ENCODE results near the gene FRMD4A.

FRMD4A gene

DNA sequence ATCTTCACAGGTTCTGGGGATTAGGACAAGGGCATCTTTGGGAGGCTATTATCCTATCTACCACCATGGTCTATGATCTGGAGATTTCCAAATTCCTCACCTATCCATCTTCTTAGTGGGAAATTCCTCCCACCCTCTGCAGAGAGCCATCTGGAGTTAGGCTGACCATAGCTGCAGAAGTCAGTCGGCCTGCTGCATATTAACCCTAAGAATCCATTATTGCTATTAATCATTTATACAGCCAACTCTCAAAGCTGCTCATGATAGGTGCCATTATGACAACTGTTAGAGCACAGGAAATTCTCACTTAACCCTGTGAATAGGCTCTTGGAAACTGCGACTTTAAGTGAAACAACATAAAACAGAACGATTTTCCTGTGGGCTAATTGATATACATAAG is 60.4 kb downstream of the FRMD4A start:
- TF ChIP-seq, protein P1, sequence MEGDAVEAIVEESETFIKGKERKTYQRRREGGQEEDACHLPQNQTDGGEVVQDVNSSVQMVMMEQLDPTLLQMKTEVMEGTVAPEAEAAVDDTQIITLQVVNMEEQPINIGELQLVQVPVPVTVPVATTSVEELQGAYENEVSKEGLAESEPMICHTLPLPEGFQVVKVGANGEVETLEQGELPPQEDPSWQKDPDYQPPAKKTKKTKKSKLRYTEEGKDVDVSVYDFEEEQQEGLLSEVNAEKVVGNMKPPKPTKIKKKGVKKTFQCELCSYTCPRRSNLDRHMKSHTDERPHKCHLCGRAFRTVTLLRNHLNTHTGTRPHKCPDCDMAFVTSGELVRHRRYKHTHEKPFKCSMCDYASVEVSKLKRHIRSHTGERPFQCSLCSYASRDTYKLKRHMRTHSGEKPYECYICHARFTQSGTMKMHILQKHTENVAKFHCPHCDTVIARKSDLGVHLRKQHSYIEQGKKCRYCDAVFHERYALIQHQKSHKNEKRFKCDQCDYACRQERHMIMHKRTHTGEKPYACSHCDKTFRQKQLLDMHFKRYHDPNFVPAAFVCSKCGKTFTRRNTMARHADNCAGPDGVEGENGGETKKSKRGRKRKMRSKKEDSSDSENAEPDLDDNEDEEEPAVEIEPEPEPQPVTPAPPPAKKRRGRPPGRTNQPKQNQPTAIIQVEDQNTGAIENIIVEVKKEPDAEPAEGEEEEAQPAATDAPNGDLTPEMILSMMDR (IDR thresholded peaks at IDR 0.05), result no peak
- no peak for TF ChIP-seq ZFX (IDR thresholded peaks at IDR 0.05; ENCODE audit: borderline replicate concordance)
- no peak overlapping the region for H3K27ac ChIP-seq

DNA sequence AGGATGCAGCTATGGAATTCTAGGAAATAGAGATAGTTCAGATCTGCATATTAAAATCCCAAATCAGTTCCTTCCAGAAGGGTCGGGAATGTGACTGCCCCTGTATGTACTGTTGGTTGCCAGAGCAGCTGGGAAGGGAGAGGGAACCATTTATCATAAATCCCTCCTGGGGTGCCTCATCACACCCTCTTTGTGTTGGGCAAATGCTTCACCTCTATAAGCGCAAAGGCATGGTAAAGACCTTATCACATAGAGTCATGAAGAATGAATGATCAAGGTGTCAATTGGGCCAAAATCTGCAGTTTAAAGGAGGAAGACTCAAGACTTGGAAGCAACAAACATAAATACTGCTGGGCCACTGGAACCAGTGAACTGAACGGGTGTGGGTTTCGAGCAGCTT is 65.0 kb downstream of the FRMD4A start:
- no peak overlapping the region for H3K27ac ChIP-seq
- TF ChIP-seq, protein P1 (IDR thresholded peaks at IDR 0.05), result no peak
- no peak for TF ChIP-seq ZFX (IDR thresholded peaks at IDR 0.05; ENCODE audit: borderline replicate concordance)

DNA sequence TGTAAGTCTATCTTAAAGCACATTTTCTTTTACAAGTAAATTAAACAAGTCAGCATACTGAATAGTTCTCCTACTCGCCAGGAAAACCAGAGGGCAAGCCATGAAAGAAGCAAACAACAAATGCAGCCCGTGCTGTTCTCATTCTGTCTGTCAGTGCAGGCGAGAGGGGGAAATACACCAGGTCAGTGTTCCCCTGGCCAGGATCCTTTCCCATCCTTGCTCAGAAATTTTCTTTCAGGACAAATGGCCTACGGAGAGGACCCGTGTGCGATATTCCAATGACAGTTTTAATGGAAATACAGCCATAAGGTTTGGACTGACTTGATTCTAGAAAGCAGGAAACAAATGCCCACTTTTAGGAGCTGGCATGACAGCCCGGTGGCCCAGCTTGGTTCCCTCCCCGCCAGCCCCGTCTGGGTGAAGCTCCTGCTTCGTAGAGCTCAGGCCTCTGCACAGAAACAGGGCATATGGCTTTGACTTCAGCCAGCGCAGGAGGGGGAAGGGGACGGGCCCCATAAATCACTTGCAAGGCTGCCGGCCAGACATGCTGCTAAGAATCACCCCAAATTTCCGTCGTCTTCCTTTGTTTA is 67.8 kb downstream of the FRMD4A start:
- H3K27ac ChIP-seq, result no peak overlapping the region
- TF ChIP-seq, protein P1 (IDR thresholded peaks at IDR 0.05), result no peak
- TF ChIP-seq ZFX (IDR thresholded peaks at IDR 0.05; ENCODE audit: borderline replicate concordance), result no peak

DNA sequence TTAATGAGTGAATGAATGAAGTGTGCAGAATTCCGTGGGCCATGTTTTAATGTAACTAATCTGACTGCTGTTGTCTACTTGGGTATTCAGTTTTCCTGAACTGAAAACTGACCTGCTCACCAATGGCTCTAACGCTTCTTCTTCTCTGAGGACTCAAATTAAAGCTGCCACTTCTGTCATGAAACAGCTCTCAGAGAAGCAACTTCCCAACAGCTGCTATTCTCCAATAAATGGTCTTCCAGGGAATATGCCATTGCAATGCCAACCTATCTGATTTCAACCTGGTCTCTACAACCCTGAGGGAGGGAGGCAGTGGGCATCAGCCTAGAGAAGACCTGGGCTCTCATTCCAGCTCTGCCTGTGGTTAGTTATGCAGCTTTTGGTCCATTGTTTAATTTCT is 69.4 kb downstream of the FRMD4A start:
- no peak for TF ChIP-seq ZFX (IDR thresholded peaks at IDR 0.05; ENCODE audit: borderline replicate concordance)
- no peak overlapping the region for H3K27ac ChIP-seq

DNA sequence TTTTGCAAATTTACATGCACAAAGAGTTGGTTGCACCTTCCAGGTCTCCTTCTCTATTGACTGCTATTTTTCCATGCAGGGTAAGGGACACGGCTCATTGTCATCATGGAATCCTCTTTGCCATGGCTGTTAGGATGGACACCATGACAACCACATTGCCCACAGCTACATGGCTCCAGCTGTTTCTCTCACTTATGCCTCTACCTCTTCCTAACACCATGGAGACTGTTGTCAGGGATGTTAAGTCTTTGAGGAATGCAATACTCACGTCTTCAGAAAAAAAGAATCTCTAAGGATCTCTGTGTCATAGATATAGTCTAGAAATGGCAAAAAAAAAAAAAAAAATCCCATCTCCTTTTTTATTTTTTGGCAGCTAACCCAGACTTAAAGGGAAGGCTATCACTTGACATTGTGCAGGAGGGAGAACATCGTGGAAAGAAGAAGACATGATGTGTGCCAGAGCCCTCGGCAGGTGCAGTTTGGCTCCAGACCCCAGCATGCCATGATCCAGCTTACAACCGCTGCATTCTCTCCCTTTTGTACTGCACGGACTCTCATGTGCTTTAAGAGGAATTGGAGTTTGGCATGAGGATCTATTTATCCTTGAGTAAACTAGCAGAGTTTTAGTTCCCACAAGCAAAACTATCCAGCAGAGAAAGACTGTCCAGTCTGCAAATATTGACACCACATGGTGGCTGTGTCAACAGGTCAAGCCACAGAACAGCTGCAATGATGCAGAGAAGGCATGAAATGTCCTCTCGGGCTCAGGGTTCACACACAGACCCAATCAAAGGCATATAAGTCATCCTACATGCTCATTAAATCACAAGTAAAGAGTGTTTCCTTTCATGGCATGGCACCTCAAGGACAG is 70.8 kb downstream of the FRMD4A start:
- no peak overlapping the region for H3K27ac ChIP-seq
- no peak for TF ChIP-seq ZFX (IDR thresholded peaks at IDR 0.05; ENCODE audit: borderline replicate concordance)
- TF ChIP-seq, protein P1 (IDR thresholded peaks at IDR 0.05), result no peak

DNA sequence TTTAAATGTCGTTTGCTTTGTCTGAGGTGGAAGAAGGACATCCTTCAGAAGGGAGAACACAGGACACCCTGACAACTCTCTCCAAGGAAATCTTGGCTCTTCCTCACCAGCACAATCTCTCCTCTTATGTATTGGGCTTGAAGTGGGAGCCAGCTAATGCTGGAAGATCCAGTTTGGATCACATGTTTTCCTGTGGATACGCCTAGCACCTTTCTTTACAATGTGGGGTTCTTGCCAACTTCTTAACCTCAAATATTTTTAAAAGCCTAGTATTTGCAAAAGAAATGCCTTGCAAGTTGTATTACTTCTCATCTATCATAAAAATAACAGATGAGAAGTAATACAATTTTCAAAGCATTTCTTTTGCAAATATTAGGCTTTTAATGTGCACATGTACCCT is 76.4 kb downstream of the FRMD4A start:
- no peak overlapping the region for H3K27ac ChIP-seq
- no peak for TF ChIP-seq ZFX (IDR thresholded peaks at IDR 0.05; ENCODE audit: borderline replicate concordance)
- TF ChIP-seq, protein P1 (IDR thresholded peaks at IDR 0.05), result no peak

DNA sequence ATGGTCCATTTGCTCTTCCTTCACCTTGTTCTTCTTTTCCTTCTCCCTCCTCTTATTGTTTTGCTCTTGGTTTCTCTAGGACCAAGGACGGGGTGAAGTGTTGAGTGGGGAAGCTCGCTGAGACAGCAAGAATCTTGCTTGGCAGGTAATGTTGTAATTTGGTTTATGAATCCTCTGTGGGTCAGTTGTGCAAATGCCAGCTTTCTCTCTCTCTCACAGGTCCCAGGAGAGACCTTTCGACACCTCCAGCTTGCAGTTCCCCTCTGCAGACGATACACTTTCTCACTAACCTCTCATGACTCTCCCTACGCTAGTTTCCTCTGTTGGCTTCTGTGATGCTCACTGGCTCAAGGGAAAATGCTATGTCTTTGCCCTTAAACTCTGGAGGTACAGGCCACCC is 77.0 kb downstream of the FRMD4A start:
- TF ChIP-seq ZFX (IDR thresholded peaks at IDR 0.05; ENCODE audit: borderline replicate concordance), result no peak
- TF ChIP-seq, protein P1 (IDR thresholded peaks at IDR 0.05), result no peak
- H3K27ac ChIP-seq, result no peak overlapping the region
